WTC11 (cell line): Measurements from ENCODE around the gene STEAP1B.

Experiments used
- EMX1 ChIP-seq: fragments of 250-450 bp; sonication (Bioruptor Pico); IDR thresholded peaks from 2 replicates; pipeline ENCODE4 v1.8.0; 2021; ENCODE audit warnings: mild to moderate bottlenecking
- NFE2L1 ChIP-seq: sonication (generic); formaldehyde crosslinking; IDR thresholded peaks from 2 replicates; pipeline ENCODE4 v1.8.1; 2023; ENCODE audit warnings: missing genetic modification reagents
- SP1 ChIP-seq: sonication (generic); formaldehyde crosslinking; conservative IDR thresholded peaks from 2 replicates; pipeline ENCODE4 v1.8.1; 2022; ENCODE audit warnings: missing genetic modification reagents
- ZNF121 ChIP-seq: sonication (generic); formaldehyde crosslinking; IDR thresholded peaks from 2 replicates; pipeline ENCODE4 v1.8.0; 2023; ENCODE audit warnings: missing genetic modification reagents
- TF ChIP-seq, protein P1 (sequence below): fragments of 200-600 bp; IDR thresholded peaks from 2 replicates; pipeline ENCODE4 v1.8.0; 2022; ENCODE audit warnings: antibody characterized with exemption
- TF ChIP-seq, protein P2 (sequence below): sonication (generic); formaldehyde crosslinking; IDR thresholded peaks from 2 replicates; pipeline ENCODE4 v1.8.1; 2022; ENCODE audit warnings: low read depth, missing genetic modification reagents, borderline replicate concordance
- TF ChIP-seq, protein P3 (sequence below): sonication (generic); formaldehyde crosslinking; conservative IDR thresholded peaks from 2 replicates; pipeline ENCODE4 v1.8.1; 2022; ENCODE audit warnings: mild to moderate bottlenecking, missing genetic modification reagents
- TF ChIP-seq, protein P4 (sequence below): sonication (generic); formaldehyde crosslinking; IDR thresholded peaks from 2 replicates; pipeline ENCODE4 v1.8.1; 2023; ENCODE audit warnings: mild to moderate bottlenecking, moderate library complexity, missing genetic modification reagents
- TF ChIP-seq, protein P5 (sequence below): fragments of 250-450 bp; sonication (Bioruptor Pico); IDR thresholded peaks from 2 replicates; pipeline ENCODE4 v1.9.0; 2021; ENCODE audit warnings: mild to moderate bottlenecking

DNA sequence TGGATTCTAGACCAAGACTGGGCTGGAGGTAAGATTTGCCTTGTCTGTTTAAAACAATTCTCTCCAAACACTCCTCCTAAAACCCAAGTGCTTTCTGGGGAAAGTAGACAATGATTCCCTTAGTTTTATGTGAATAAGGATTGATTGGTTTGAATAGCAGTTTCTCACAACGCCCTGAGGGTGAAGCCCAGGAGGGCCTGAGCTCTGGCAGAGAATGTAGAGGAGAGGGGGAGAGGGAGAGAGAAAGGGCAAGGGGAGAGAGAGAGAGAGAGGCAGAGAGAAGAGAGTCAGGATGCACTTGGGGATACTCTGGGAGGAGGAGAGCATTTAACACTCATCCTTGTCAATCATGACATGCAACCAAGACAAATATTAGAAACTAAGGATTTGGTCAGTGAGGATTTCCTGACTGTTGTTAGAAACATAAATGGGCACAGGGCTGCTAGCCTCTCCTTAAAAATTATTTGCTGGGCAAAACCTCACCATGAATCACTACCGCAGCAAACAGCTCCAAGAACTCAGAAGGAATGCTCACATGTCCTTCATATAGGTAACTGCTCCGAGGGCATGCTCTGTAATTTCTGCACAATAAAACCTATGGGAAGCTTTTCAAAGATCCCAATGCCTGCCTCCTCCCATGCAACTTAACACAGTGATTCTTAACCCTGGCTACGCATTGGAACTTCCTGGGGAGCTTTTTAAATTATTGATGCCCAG lies 87.9 kb downstream of the STEAP1B start:
- TF ChIP-seq, protein P1, sequence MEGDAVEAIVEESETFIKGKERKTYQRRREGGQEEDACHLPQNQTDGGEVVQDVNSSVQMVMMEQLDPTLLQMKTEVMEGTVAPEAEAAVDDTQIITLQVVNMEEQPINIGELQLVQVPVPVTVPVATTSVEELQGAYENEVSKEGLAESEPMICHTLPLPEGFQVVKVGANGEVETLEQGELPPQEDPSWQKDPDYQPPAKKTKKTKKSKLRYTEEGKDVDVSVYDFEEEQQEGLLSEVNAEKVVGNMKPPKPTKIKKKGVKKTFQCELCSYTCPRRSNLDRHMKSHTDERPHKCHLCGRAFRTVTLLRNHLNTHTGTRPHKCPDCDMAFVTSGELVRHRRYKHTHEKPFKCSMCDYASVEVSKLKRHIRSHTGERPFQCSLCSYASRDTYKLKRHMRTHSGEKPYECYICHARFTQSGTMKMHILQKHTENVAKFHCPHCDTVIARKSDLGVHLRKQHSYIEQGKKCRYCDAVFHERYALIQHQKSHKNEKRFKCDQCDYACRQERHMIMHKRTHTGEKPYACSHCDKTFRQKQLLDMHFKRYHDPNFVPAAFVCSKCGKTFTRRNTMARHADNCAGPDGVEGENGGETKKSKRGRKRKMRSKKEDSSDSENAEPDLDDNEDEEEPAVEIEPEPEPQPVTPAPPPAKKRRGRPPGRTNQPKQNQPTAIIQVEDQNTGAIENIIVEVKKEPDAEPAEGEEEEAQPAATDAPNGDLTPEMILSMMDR: no peak
- TF ChIP-seq EMX1 (CRISPR knock-in tag): no peak
- TF ChIP-seq, protein P2, sequence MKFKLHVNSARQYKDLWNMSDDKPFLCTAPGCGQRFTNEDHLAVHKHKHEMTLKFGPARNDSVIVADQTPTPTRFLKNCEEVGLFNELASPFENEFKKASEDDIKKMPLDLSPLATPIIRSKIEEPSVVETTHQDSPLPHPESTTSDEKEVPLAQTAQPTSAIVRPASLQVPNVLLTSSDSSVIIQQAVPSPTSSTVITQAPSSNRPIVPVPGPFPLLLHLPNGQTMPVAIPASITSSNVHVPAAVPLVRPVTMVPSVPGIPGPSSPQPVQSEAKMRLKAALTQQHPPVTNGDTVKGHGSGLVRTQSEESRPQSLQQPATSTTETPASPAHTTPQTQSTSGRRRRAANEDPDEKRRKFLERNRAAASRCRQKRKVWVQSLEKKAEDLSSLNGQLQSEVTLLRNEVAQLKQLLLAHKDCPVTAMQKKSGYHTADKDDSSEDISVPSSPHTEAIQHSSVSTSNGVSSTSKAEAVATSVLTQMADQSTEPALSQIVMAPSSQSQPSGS: no peak
- TF ChIP-seq SP1: no peak
- TF ChIP-seq NFE2L1 (CRISPR knock-in tag): no peak
- TF ChIP-seq, protein P3, sequence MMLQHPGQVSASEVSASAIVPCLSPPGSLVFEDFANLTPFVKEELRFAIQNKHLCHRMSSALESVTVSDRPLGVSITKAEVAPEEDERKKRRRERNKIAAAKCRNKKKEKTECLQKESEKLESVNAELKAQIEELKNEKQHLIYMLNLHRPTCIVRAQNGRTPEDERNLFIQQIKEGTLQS (CRISPR knock-in tag): no peak
- TF ChIP-seq ZNF121 (CRISPR knock-in tag): no peak
- TF ChIP-seq, protein P4, sequence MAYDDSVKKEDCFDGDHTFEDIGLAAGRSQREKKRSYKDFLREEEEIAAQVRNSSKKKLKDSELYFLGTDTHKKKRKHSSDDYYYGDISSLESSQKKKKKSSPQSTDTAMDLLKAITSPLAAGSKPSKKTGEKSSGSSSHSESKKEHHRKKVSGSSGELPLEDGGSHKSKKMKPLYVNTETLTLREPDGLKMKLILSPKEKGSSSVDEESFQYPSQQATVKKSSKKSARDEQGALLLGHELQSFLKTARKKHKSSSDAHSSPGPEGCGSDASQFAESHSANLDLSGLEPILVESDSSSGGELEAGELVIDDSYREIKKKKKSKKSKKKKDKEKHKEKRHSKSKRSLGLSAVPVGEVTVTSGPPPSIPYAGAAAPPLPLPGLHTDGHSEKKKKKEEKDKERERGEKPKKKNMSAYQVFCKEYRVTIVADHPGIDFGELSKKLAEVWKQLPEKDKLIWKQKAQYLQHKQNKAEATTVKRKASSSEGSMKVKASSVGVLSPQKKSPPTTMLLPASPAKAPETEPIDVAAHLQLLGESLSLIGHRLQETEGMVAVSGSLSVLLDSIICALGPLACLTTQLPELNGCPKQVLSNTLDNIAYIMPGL (CRISPR knock-in tag): no peak
- TF ChIP-seq, protein P5, sequence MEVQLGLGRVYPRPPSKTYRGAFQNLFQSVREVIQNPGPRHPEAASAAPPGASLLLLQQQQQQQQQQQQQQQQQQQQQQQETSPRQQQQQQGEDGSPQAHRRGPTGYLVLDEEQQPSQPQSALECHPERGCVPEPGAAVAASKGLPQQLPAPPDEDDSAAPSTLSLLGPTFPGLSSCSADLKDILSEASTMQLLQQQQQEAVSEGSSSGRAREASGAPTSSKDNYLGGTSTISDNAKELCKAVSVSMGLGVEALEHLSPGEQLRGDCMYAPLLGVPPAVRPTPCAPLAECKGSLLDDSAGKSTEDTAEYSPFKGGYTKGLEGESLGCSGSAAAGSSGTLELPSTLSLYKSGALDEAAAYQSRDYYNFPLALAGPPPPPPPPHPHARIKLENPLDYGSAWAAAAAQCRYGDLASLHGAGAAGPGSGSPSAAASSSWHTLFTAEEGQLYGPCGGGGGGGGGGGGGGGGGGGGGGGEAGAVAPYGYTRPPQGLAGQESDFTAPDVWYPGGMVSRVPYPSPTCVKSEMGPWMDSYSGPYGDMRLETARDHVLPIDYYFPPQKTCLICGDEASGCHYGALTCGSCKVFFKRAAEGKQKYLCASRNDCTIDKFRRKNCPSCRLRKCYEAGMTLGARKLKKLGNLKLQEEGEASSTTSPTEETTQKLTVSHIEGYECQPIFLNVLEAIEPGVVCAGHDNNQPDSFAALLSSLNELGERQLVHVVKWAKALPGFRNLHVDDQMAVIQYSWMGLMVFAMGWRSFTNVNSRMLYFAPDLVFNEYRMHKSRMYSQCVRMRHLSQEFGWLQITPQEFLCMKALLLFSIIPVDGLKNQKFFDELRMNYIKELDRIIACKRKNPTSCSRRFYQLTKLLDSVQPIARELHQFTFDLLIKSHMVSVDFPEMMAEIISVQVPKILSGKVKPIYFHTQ: no peak
